Smooth muscle cell of the brain vasculature (primary cell): ENCODE measurements around the gene NEDD9.

Experiments used
- DNase-seq: peaks from one replicate; pipeline ENCODE4 v3.0.0-alpha.2; 2012; ENCODE audit warnings: low read depth, low spot score

NEDD9 gene

GRCh38 chr6:11202513-11203305 lies 29.8 kb downstream of the NEDD9 start:
- peak; percentile 69 for DNase-seq

- DNase-seq: no peak
Measured at GRCh38 chr6:11201772-11202512, 30.5 kb downstream of the NEDD9 start.

- DNase-seq: no peak
Measured at GRCh38 chr6:11201015-11201414, 31.5 kb downstream of the NEDD9 start.

- DNase-seq: no peak
Measured at GRCh38 chr6:11200356-11200755, 32.1 kb downstream of the NEDD9 start.

GRCh38 chr6:11198663-11199603 lies 33.5 kb downstream of the NEDD9 start:
- DNase-seq: no peak

- DNase-seq: no peak
Measured at GRCh38 chr6:11197850-11198249, 34.6 kb downstream of the NEDD9 start.

GRCh38 chr6:11197175-11197536 lies 35.3 kb downstream of the NEDD9 start:
- no peak for DNase-seq

GRCh38 chr6:11196511-11197174 lies 35.8 kb downstream of the NEDD9 start:
- DNase-seq: peak; percentile 49

- DNase-seq: peak; percentile 65
Measured at GRCh38 chr6:11194356-11195218, 37.9 kb downstream of the NEDD9 start.

- no peak for DNase-seq
Measured at GRCh38 chr6:11193434-11193833, 39.0 kb downstream of the NEDD9 start.

GRCh38 chr6:11192167-11192566 lies 40.3 kb downstream of the NEDD9 start:
- DNase-seq: no peak

GRCh38 chr6:11190625-11191245 lies 41.7 kb downstream of the NEDD9 start:
- DNase-seq: no peak

- DNase-seq: no peak
Measured at GRCh38 chr6:11189865-11190624, 42.4 kb downstream of the NEDD9 start.

GRCh38 chr6:11188161-11188915 lies 44.1 kb downstream of the NEDD9 start:
- no peak for DNase-seq

GRCh38 chr6:11187301-11187700 lies 45.2 kb downstream of the NEDD9 start:
- no peak for DNase-seq

- DNase-seq: no peak
Measured at GRCh38 chr6:11185204-11185842, 47.1 kb downstream of the NEDD9 start.

- no peak for DNase-seq
Measured at GRCh38 chr6:11183761-11184362, 48.6 kb downstream of the NEDD9 start.
